Lower leg skin (tissue), 4 donors: Measurements from ENCODE around the gene NECAP2. TPM values are rescaled to one million over a fixed set of nuclear protein-coding genes. Genes with fewer than 3 reads are reported as not detected.
A peak's percentile ranks its signal among the peaks of the same experiment; 100 is the strongest.

Source experiments
- DNase-seq, 2 donors: peaks; one replicate each; pipeline ENCODE4 v3.0.0-alpha.2; 2019; ENCODE audit warnings: low spot score in 2 of 2
- H3K4me3 ChIP-seq: fragments of 200-600 bp; sonication (generic); 2 replicates; pipeline ENCODE4 v1.5.1; 2017; ENCODE audit warnings: mild to moderate bottlenecking, low read depth; ENCODE audit not compliant: poor library complexity, severe bottlenecking
- POLR2A ChIP-seq, 2 donors: fragments of 450-650 bp; IDR thresholded peaks; one replicate each; pipeline ENCODE4 v1.6.1; 2016 to 2017; ENCODE audit warnings: antibody characterized with exemption in 2 of 2, mild to moderate bottlenecking in 1 of 2, moderate library complexity in 1 of 2
- WGBS, 2 donors: methylation state at CpG; one replicate each; pipeline ENCODE4 v1.1.5; 2018; 5-methylcytosine and 5-hydroxymethylcytosine counted together
- intact Hi-C: fragments of 100-400 bp; cut with DNase I; formaldehyde crosslinking; loops from one replicate; pipeline ENCODE4 v1.15.0; 2023; ENCODE audit warnings: low total_unique reads
- total RNA-seq, 4 donors: library from RNA; depleted of rRNA; stranded (reverse); fragments of >200 nt; gene quantifications; one replicate each; pipeline ENCODE4 v1.1.0, GENCODE V29; 2016
- TF ChIP-seq, protein P1 (sequence below), 3 donors: fragments of 450-650 bp; IDR thresholded peaks; one replicate each; pipeline ENCODE4 v1.5.1; 2016; ENCODE audit warnings: antibody characterized with exemption in 3 of 3, mild to moderate bottlenecking in 3 of 3, moderate library complexity in 2 of 3

NECAP2 gene, protein sequence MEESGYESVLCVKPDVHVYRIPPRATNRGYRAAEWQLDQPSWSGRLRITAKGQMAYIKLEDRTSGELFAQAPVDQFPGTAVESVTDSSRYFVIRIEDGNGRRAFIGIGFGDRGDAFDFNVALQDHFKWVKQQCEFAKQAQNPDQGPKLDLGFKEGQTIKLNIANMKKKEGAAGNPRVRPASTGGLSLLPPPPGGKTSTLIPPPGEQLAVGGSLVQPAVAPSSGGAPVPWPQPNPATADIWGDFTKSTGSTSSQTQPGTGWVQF
- total RNA-seq: 100 to 1,000 TPM in 1 of 4 donors, 10 to 100 TPM in 3; 74.7 to 108 (median 87.5) TPM

DNA sequence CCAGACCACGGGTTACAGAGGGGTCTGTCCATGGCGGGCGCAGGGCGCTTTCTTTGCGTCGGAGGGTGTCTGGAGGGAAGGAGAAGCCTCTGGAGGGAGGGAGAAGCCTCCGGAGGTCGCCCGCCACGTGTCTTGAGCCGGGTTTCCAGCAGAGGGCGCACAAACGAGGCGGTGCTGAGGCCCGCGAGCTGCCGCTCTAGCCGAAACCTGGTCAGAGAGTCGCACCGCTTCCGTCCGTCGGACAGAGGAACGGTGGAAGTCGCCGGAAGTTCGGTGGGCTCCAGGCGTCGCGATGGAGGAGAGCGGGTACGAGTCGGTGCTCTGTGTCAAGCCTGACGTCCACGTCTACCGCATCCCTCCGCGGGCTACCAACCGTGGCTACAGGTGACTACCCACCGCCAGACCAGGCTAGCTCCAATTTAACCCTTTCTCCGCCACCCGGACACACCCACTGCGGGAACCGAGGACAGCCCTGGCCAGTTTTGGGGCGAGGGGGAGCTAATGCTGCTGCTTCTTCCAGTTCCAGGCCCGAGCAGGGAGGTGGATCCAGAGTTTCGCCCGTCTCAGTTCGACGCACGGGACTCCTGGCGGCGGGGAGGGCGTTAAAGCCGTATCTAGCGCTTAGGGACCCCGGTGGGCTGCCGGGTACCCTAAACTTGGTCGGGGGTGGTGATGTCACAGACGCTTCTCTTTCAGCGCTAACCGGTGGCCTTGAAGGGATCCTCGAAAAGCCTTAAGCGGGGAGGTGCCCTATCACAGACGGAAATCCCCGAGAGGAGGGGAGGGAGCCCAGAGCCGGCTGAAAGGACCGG lies at the start of gene NECAP2:
NECAP2 (plus strand) TSS at position 255 of the 812 bp plus-strand sequence; CDS start at position 293, 38 bp downstream.
- DNase-seq: peak; percentile 88 to 98
- WGBS, 2 donors: 0% methylated on average over 51 to 55 of the region's 68 CpGs
- H3K4me3 ChIP-seq: peak within 1 kb of the TSS; percentile 100
- intact Hi-C loops: no loop called here
- peak in 1 of 2 donors; percentile 16 for TF ChIP-seq POLR2A (IDR thresholded peaks at IDR 0.05)
- TF ChIP-seq, protein P1, sequence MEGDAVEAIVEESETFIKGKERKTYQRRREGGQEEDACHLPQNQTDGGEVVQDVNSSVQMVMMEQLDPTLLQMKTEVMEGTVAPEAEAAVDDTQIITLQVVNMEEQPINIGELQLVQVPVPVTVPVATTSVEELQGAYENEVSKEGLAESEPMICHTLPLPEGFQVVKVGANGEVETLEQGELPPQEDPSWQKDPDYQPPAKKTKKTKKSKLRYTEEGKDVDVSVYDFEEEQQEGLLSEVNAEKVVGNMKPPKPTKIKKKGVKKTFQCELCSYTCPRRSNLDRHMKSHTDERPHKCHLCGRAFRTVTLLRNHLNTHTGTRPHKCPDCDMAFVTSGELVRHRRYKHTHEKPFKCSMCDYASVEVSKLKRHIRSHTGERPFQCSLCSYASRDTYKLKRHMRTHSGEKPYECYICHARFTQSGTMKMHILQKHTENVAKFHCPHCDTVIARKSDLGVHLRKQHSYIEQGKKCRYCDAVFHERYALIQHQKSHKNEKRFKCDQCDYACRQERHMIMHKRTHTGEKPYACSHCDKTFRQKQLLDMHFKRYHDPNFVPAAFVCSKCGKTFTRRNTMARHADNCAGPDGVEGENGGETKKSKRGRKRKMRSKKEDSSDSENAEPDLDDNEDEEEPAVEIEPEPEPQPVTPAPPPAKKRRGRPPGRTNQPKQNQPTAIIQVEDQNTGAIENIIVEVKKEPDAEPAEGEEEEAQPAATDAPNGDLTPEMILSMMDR (IDR thresholded peaks at IDR 0.05): peak in 1 of 3 donors; percentile 63

DNA sequence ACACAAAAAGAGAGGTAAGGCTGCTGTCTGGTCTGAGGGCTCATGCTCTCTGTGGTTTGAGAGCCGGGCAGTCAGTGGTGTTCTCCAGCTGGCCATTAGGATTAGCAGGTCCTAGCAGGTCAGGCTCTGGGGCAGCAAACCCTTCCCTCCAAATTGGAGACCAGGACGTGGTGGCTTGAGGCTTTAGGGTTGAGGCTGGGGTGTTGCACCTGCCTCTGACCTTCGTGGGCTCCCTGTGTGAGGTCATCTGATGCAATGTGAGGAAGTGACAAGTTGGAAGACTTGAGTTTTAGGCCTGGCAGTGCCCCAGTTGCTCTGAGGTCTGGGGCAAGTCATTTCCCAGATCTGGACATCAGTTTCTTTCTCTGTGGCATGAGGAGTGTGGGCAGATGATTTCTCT lies 49.1 kb upstream of the NECAP2 start:
- no peak overlapping the region for H3K4me3 ChIP-seq
- intact Hi-C loops: no loop called here
- DNase-seq: no peak
- WGBS, 2 donors: 68 to 74% methylated on average over 3 of the region's 3 CpGs
- TF ChIP-seq, protein P1 (IDR thresholded peaks at IDR 0.05): no peak
- no peak for TF ChIP-seq POLR2A (IDR thresholded peaks at IDR 0.05)

DNA sequence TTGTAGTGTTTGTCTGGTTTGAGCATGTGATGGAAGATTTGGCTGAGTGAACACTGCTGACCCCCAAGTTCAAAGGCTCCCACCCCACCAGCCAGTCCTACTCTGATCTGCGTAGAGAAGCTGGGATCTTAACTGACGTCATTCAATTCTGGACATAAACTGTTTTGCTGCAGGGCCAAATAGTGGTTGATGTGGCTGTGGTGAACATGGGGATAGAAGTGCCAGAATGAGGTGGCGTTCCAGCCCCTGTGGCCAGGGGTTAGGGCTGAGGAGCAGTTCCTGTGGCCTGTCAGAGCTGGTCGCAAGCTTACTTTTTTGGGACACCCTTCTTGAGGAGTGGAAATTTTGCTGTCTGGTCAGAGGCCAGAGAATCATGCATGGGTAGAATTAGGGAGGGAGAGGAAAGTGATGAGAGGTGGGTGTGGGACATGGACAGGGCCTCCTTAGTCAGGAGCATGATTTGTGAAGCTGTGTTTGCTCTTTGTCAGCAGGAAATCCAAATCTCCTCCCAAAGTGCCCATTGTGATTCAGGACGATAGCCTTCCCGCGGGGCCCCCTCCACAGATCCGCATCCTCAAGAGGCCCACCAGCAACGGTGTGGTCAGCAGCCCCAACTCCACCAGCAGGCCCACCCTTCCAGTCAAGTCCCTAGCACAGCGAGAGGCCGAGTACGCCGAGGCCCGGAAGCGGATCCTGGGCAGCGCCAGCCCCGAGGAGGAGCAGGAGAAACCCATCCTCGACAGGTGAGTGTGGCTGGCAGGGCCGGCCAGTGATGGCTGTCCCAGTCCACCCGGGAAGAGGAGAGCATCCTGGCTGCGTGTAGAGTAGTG lies 47.6 kb upstream of the NECAP2 start:
- H3K4me3 ChIP-seq: no peak overlapping the region
- TF ChIP-seq POLR2A (IDR thresholded peaks at IDR 0.05): no peak
- TF ChIP-seq, protein P1 (IDR thresholded peaks at IDR 0.05): no peak
- intact Hi-C loops: no loop called here
- DNase-seq: no peak
- 72 to 81% methylated on average over 21 of the region's 21 CpGs for WGBS, 2 donors

DNA sequence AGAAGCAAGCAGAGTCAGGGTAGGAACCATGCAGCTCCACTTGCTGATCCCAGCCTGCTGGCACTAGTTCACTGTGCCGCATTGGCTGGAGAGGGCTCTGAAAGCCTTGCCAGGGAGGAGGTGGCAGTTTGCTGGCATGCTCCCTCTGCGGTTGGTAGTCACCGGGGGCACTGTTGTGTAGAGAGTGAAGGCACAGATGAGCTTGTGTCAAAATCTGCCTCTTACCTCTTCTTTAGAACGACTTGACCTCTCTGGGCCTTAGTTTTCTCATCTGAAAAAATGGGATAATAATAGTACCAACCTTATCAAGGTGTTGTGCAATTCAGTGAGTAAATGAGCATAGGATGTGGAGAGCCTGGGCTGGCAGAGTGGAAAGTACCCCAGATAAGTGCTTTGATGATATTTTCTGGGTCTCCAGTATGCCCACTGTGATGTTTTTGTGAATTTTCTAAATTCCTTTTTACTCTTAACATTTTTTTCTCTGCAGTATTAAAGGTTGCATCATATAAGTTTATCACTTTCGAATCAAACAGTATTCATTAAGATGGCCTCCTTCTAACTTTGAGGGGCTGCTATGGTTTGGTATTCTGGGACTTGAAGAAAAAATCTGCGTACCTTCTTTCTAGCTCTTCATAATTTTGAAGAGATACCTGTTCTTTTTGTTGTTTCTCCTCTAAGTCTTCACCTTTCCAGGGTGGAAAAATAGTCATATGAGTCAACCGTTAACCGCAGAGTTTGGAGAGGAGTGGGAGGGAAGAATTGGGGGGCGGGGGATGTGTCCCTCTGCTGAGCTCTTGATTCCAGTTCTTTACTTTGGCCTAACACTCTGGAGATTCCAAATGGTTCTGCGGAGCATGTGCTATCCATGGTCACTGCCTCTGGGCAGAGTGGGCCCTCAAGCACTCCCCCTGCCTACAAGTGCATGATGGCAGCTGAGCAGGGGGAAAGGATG lies 46.7 kb upstream of the NECAP2 start:
- DNase-seq: no peak
- TF ChIP-seq POLR2A (IDR thresholded peaks at IDR 0.05): no peak
- TF ChIP-seq, protein P1 (IDR thresholded peaks at IDR 0.05): no peak
- H3K4me3 ChIP-seq: no peak overlapping the region
- intact Hi-C loops: no loop called here
- 81 to 84% methylated on average over 10 of the region's 10 CpGs for WGBS, 2 donors

DNA sequence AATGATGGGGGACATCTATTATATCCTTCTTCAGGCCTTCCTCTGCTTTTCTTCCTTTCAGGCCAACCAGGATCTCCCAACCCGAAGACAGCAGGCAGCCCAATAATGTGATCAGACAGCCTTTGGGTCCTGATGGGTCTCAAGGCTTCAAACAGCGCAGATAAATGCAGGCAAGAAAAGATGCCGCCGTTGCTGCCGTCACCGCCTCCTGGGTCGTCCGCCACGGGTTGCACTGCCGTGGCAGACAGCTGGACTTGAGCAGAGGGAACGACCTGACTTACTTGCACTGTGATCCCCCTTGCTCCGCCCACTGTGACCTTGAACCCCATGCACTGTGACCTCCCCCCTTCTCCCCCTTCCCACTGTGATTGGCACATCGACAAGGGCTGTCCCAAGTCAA lies 45.5 kb upstream of the NECAP2 start:
- no peak for DNase-seq
- intact Hi-C loops: no loop called here
- no peak for TF ChIP-seq POLR2A (IDR thresholded peaks at IDR 0.05)
- TF ChIP-seq, protein P1 (IDR thresholded peaks at IDR 0.05): no peak
- no peak overlapping the region for H3K4me3 ChIP-seq
- 89 to 95% methylated on average over 13 of the region's 13 CpGs for WGBS, 2 donors
